ENCODE measurements around the gene KCNN1.
"Not testable (repeated sequence)": the region's sequence is repeated elsewhere in the genome, so short reads cannot be mapped to it uniquely, and the experiment has no call there.

KCNN1 gene

DNA sequence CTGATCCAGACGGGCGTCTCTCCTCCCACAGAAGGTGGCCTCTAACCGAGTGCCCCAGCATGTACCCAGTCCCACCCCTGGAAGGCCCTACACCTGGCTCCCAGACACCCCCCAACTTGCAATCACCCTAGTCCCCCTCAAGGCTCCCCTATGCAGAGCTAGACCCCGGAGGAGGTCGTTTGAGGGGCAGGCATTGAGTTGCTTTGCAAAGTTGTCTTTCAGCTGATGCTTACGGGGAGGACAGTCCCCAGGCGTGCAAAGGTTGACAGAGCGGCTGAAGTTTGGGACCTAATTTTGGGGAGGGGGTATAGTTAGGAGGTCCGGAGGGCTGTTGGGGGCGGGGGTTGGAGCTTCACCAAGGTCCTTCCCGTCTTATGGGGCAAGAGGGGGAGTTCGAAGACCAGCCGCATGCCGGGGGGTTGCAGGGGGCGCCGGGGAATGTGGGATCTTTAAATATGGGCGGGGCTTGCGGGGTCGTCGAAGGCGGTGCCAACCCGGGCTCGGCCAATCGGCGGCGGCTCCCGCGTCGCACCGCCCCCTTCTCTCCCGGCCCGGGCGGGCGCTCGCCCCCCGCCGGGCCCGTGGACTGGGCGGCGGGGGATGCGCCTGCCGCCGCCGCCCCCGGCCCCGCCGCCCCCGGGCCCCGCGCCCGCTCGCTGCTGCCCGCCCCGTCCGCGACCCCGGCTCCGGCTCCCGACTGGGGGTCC lies at the start of gene KCNN1:
Gene KCNN1, plus strand, starts transcription at position 558 of the 707 bp plus-strand sequence. CDS start 6,782 bp downstream, outside the sequence.
- H3K27me3 Mint-ChIP-seq = peaks cover 54% of the 10 kb centered on the region
- no peak within 1 kb of the TSS for H3K27ac Mint-ChIP-seq
- no peak for DNase-seq
- peaks cover 8% of the 10 kb centered on the region for H3K4me1 Mint-ChIP-seq (ENCODE audit: low read depth)
- H3K4me3 Mint-ChIP-seq = peak within 1 kb of the TSS; percentile 42
- no peaks in the 10 kb centered on the region for H3K36me3 Mint-ChIP-seq (ENCODE audit: low read depth)
- no peaks in the 10 kb centered on the region for H3K9me3 Mint-ChIP-seq

DNA sequence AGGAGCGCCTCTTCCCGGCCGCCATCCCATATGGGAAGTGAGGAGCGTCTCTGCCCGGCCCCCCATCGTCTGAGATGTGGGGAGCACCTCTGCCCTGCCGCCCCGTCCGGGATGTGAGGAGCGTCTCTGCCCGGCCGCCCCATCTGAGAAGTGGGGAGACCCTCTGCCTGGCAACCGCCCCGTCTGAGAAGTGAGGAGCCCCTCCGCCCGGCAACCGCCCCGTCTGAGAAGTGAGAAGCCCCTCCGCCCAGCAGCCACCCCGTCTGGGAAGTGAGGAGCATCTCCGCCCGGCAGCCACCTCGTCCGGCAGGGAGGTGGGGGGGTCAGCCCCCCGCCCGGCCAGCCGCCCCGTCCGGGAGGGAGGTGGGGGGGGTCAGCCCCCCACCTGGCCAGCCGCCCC lies 48.8 kb upstream of the KCNN1 start:
- not testable (repeated sequence) for H3K4me3 Mint-ChIP-seq; H3K36me3 Mint-ChIP-seq (ENCODE audit: low read depth); DNase-seq; H3K27ac Mint-ChIP-seq; H3K9me3 Mint-ChIP-seq; H3K4me1 Mint-ChIP-seq (ENCODE audit: low read depth)
- peaks cover 15% of the 10 kb centered on the region for H3K27me3 Mint-ChIP-seq

DNA sequence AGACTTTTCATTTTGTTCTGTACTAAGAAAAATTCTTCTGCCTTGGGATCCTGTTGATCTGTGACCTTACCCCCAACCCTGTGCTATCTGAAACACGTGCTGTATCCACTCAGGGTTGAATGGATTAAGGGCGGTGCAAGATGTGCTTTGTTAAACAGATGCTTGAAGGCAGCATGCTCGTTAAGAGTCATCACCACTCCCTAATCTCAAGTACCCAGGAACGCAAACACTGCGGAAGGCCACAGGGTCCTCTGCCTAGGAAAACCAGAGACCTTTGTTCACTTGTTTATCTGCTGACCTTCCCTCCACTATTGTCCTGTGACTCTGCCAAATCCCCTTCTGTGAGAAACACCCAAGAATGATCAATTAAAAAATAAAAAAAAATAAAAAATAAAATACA lies 47.8 kb upstream of the KCNN1 start:
- H3K4me3 Mint-ChIP-seq; DNase-seq; H3K4me1 Mint-ChIP-seq (ENCODE audit: low read depth); H3K36me3 Mint-ChIP-seq (ENCODE audit: low read depth); H3K9me3 Mint-ChIP-seq; H3K27ac Mint-ChIP-seq: not testable (repeated sequence)
- peaks cover 15% of the 10 kb centered on the region for H3K27me3 Mint-ChIP-seq

DNA sequence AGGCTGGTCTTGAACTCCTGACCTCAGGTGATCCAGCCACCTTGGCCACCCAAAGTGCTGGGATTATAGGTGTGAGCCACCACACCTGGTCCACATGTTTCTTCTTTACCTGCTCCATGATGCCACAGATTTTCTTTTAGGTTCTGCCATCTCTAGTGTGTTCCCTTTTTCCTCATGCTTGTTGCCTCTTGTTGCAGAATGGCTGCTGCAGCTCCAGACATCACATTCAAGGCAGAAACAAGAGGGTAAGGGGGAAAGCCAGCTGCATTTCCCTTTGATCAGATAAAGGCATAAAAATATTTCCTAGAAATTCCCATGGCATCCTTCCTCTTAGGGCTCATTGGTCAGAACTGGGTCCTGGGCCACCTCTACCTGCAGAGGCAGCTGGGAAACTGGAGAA lies 46.4 kb upstream of the KCNN1 start:
- no peak for DNase-seq
- no peaks in the 10 kb centered on the region for H3K4me1 Mint-ChIP-seq (ENCODE audit: low read depth)
- H3K27ac Mint-ChIP-seq = no peak overlapping the region
- H3K4me3 Mint-ChIP-seq = no peak overlapping the region
- H3K36me3 Mint-ChIP-seq (ENCODE audit: low read depth) = no peaks in the 10 kb centered on the region
- peaks cover 15% of the 10 kb centered on the region for H3K27me3 Mint-ChIP-seq
- H3K9me3 Mint-ChIP-seq = no peaks in the 10 kb centered on the region

DNA sequence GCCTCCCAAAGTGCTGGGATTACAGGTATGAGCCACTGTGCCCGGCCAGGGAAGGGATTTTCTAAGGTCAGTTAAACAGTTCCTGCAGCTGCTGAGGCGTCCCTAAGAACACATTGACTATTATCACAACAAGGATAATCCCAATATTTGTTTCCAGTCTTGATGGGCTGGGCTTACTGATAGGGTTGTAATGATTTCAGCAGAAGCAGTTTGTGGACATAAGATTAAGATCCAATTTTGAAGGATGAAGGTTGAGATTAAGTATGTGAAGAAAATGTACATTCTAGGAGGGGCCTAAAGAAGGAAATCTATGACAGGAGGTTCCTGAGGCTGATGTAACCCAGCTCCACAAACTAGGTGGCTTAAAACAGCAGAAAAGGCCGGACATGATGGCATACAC lies 44.8 kb upstream of the KCNN1 start:
- H3K4me1 Mint-ChIP-seq (ENCODE audit: low read depth) = no peaks in the 10 kb centered on the region

DNA sequence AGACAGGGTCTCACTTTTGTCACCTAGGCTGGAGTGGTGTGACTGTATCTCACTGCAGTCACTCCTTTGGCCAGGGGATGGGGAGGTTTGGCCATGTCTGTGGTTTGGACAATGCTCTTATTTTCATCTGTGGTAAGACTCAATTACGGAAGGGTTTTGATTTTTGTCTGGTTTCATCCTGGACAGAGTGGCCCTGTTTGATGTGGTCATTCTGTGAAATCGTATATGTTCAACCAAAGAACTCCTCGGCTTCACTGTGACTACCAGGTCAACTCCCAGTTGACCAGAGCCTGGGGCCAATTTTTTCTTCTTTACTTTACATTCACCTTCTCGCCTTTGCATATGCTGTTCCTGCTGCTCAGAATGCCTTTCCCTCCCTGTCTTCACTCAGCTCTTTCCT lies 40.9 kb upstream of the KCNN1 start:
- Mint-ChIP-seq H3K4me3 (no peak overlapping the region), H3K27ac (no peak overlapping the region), H3K9me3 (no peaks in the 10 kb centered on the region), H3K36me3 (ENCODE audit: low read depth) (no peaks in the 10 kb centered on the region), H3K27me3 (no peaks in the 10 kb centered on the region), H3K4me1 (ENCODE audit: low read depth) (peaks cover 6% of the 10 kb centered on the region)
- DNase-seq = no peak

More for the DNA sequence above, 44.8 kb upstream of the KCNN1 start:
- peaks cover 7% of the 10 kb centered on the region for H3K27me3 Mint-ChIP-seq
- no peak overlapping the region for H3K4me3 Mint-ChIP-seq
- no peak overlapping the region for H3K27ac Mint-ChIP-seq
- no peaks in the 10 kb centered on the region for H3K9me3 Mint-ChIP-seq
- no peak for DNase-seq
- H3K36me3 Mint-ChIP-seq (ENCODE audit: low read depth) = no peaks in the 10 kb centered on the region

DNA sequence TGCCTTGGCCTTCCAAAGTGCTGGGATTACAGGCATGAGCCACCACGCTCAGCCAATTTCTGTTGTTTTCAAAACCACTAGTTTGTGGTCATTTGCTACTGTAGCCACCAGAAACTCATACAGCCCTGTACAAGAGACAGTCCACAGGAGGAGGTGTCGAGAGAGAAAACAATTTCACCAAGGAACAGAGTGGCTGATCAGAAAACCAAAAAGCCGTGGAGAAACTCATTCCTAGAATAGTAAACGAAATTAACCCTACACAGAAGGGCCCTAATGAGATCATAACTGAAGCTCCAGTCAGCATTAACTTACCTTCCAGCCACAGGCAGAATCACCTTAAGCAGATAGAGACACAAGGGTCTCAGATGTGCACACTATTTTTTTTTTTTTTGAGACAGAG lies 37.9 kb upstream of the KCNN1 start:
- H3K4me3 Mint-ChIP-seq = no peak overlapping the region
- DNase-seq = no peak

DNA sequence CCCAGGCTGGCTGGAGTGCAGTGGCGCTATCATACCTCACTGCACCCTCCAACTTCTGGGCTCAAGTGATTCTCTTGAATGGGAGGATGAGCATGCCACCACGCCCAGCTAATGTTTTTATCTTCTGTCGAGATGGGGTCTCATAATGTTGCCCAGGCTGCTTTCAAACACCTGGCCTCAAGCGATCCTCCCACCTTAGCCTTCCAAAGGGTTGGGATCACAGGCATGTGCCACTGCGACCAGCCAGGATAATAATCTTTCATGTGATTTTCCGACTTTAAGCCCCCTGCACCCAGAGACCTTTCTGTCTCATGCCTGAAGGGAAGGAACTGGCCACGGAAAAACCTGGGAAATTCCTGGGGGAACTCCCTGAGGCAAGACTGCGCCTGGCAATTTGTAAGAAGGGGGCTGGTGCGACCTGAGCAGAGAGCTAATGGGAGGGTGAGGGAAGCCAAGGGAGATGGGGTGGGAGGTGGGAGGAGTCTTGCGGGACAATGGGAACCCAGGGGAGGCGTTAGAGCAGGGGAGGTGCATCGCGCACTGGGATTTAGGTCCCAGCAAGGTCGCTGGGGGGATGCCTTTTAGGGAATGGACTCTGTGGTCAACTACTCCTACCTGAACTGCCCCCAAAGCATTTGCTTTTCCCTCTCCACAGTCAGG lies 35.2 kb upstream of the KCNN1 start:
- peaks cover 22% of the 10 kb centered on the region for H3K36me3 Mint-ChIP-seq (ENCODE audit: low read depth)
- H3K4me3 Mint-ChIP-seq = peak overlapping the region; percentile 88
- no peaks in the 10 kb centered on the region for H3K9me3 Mint-ChIP-seq
- H3K27me3 Mint-ChIP-seq = no peaks in the 10 kb centered on the region
- H3K27ac Mint-ChIP-seq = peak overlapping the region; percentile 47
- peak; percentile 43 for DNase-seq
- H3K4me1 Mint-ChIP-seq (ENCODE audit: low read depth) = peaks cover 25% of the 10 kb centered on the region

More for the DNA sequence above, 37.9 kb upstream of the KCNN1 start:
- peaks cover 23% of the 10 kb centered on the region for H3K4me1 Mint-ChIP-seq (ENCODE audit: low read depth)
- peaks cover 8% of the 10 kb centered on the region for H3K36me3 Mint-ChIP-seq (ENCODE audit: low read depth)
- no peaks in the 10 kb centered on the region for H3K9me3 Mint-ChIP-seq
- H3K27ac Mint-ChIP-seq = peak overlapping the region; percentile 40
- no peaks in the 10 kb centered on the region for H3K27me3 Mint-ChIP-seq

DNA sequence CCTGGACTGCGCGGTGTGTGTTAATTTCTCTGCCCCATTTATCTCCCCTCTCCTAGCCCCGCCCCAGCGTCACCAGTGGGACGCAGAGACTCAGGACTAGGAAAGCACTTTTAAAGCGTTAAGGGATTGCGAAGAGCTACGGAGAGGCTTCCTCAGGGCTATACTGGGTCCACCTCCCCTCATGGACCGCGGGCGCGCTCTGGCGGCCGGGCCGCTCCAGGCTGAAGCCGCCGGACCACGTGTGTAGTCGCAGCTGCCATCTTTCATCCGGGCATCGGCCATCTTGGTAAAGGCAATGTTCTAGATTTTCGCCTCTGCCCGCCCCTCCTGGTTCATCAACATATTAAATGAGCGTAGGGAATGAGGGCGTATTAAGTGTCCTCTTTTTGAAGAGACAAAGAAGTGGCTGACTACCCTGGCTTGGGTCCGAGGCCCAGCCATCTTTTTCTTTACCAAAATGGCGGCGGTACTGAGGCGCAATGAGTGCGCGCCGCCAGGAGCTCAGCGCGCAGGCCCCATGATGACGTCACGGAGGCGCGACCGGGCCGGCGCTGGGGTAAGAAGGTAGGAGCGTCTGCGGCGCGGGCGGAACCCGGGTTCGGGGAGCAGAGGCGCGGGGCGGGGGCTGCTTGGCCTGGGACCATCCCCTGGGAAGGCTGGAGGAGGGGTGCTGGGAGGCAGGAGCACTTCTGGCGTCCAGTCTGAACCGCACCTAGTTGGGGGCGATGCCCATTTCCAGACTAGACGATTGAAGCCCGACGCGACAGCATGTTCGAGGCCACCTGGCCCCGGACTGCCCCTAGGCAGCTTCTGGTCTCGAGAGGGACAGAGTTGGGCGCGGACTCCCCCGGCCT lies 34.2 kb upstream of the KCNN1 start, which contains the start of gene CCDC124:
Gene CCDC124, plus strand, starts transcription at position 531 of the 854 bp plus-strand sequence. CDS start 3,406 bp downstream, outside the sequence.
- Mint-ChIP-seq H3K27ac (peak within 1 kb of the TSS; percentile 99), H3K4me1 (ENCODE audit: low read depth) (peaks cover 31% of the 10 kb centered on the region), H3K27me3 (no peaks in the 10 kb centered on the region), H3K4me3 (peak within 1 kb of the TSS; percentile 88), H3K36me3 (ENCODE audit: low read depth) (peaks cover 31% of the 10 kb centered on the region), H3K9me3 (no peaks in the 10 kb centered on the region)
- peak; percentile 92 for DNase-seq

DNA sequence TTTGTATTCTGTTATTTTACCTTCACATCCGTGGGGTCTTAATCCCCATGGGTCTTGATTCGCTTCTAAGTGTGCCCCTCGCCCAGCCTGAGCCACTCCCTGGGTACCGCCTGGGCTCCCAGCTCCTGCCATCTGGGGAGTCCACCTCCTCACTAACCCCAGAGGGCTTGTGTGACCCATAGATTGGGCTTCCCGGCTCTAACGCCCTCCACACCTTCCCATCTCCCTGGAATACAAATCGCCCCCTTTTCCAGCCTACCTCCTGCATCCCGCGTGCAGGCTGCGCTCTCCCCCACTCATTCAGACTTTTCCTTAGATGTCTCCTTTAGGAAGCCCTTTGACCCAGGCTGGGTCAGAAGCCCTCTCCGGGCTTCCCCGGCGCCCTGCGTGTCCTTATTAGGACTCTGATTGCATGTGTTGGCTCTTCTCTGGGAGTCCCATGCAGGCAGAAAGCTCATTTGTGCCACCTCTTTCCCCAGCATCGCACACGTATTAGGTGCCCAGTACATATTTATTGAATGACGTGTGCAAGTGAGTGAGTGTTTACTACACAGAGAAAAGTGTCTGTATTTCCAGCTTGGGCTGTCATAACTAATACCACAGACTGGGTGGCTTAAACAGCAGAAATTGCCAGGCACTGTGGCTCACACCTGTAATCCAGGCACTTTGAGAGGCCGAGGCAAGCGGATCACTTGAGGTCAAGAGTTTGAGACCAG lies 33.3 kb upstream of the KCNN1 start:
- peak overlapping the region; percentile 99 for H3K27ac Mint-ChIP-seq
- peak overlapping the region; percentile 88 for H3K4me3 Mint-ChIP-seq
- no peaks in the 10 kb centered on the region for H3K27me3 Mint-ChIP-seq
- H3K4me1 Mint-ChIP-seq (ENCODE audit: low read depth) = peaks cover 37% of the 10 kb centered on the region
- DNase-seq = no peak
- H3K9me3 Mint-ChIP-seq = no peaks in the 10 kb centered on the region
- H3K36me3 Mint-ChIP-seq (ENCODE audit: low read depth) = peaks cover 39% of the 10 kb centered on the region

DNA sequence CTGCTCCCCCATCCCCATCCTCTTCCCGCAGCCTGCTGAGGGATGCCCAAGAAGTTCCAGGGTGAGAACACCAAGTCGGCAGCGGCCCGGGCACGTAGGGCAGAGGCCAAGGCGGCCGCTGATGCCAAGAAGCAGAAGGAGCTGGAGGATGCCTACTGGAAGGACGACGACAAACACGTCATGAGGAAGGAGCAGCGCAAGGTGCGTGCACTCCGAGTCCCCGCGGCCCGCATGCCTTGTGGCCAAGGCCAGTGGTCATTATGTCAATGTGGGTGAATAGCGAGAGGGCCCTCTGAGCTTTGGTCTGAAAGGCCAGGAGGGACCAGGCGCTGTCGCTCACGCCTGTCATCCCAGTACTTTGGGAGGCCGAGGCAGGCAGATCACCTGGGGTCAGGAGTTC lies 30.5 kb upstream of the KCNN1 start:
- Mint-ChIP-seq H3K9me3 (no peaks in the 10 kb centered on the region), H3K27me3 (no peaks in the 10 kb centered on the region)
- DNase-seq = no peak

DNA sequence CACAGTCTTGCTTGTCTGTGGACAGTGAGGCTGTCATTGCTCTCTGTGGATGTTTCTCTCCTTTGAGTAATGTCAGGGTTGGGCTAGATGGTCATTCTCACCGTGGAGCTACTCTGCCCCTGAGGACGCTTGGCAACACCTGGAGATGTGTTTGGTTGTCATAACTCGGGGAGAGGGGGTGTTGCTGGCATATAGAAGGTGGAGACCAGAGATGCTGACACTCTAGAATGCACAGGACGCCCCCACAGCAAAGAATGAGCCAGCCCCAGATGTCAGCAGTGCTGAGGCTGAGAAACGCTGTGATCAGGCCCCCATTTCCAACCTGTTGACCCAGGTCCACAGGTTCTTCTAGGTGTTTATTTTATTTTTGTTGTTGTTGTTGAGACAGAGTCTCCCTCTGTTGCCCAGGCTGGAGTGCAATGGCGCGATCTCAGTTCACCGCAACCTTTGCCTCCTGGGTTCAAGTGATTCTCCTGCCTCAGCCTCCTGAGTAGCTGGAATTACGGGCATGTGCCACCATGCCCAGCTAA lies 29.5 kb upstream of the KCNN1 start:
- Mint-ChIP-seq H3K9me3 (no peaks in the 10 kb centered on the region), H3K27me3 (no peaks in the 10 kb centered on the region), H3K36me3 (ENCODE audit: low read depth) (peaks cover 73% of the 10 kb centered on the region), H3K4me1 (ENCODE audit: low read depth) (peaks cover 21% of the 10 kb centered on the region), H3K4me3 (no peak overlapping the region), H3K27ac (no peak overlapping the region)
- no peak for DNase-seq

More for the DNA sequence above, 30.5 kb upstream of the KCNN1 start:
- Mint-ChIP-seq H3K4me3 (no peak overlapping the region), H3K4me1 (ENCODE audit: low read depth) (peaks cover 30% of the 10 kb centered on the region), H3K36me3 (ENCODE audit: low read depth) (peaks cover 64% of the 10 kb centered on the region), H3K27ac (no peak overlapping the region)

DNA sequence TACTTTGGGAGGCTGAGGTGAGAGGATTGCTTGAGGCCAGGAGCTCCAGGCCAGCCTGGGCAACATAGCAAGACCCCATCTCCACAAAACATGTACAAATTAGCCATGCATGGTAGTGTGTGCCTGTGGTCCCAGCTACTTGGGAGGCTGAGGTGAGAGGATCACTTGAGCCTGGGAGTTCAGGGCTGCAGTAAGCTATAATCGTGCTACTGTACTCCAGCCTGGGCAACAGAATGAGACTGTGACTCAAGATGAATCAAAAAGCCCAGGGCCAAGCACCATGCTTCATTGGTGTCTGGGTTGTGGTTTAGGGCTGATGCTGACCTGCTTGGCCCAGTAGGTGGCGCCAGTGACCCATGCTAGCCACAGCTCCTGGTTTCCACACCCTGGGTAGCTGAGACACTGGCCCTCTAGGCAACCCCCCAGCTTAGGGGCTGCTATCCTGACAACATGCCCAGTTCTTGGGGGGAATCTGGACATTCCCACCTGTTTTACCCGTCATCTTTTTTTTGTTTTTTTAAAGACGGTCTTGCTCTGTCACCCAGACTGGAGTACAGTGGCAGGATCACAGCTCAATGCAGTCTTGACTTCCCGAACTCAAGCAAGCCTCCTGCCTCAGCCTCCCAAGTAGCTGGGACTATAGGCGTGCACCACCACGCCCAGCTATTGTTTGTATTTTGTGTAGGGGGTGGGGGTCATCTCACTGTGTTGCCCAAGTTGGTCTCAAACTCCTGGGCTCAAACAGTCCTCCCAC lies 28.6 kb upstream of the KCNN1 start:
- DNase-seq = peak; percentile 88
- H3K4me1 Mint-ChIP-seq (ENCODE audit: low read depth) = peaks cover 20% of the 10 kb centered on the region
- no peak overlapping the region for H3K4me3 Mint-ChIP-seq
- no peak overlapping the region for H3K27ac Mint-ChIP-seq
- no peaks in the 10 kb centered on the region for H3K27me3 Mint-ChIP-seq
- peaks cover 71% of the 10 kb centered on the region for H3K36me3 Mint-ChIP-seq (ENCODE audit: low read depth)
- H3K9me3 Mint-ChIP-seq = no peaks in the 10 kb centered on the region

All from activated T-cell treated with anti-CD3 and anti-CD28 coated beads, Interleukin-2, amount 50 U/mL, for 24 hours (primary cell).